ENCODE data around the gene PRR20G. TPM values are rescaled to one million over a fixed set of nuclear protein-coding genes. Genes with fewer than 3 reads are reported as not detected.

The PRR20G gene
- polyA plus RNA-seq, 1 experiment: not detected

DNA sequence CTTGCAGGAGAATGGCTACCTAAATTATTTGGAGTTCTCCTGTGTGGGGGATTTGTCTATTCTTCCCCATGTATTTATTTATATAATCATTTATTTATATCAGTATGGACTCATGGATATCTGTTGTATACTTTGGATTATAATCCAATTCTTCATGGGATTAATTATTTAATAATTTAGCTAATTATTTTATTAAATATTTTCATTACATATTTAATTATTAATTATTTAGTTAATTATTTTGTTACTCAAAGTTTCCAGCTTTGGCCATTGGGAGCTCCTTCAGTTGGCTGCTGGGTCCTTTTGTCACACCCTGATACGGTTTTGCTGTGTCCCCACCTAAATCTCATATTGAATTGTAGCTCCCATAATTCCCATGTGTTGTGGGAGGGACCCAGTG lies 3.3 kb upstream of the PRR20G start:
- CTCF ChIA-PET: interaction anchor here (0.6 kb wide), 1 partner anchor 29 kb away, joined by 3 read pairs; no protein-coding TSS in a partner anchor
- H3K4me3 ChIP-seq (ENCODE audit: low read depth, low read length): no peak overlapping the region
- H3K27me3 ChIP-seq (ENCODE audit: control insufficient read depth, insufficient read depth, low read length): peaks cover 7% of the 10 kb centered on the region
- TF ChIP-seq, protein P1, sequence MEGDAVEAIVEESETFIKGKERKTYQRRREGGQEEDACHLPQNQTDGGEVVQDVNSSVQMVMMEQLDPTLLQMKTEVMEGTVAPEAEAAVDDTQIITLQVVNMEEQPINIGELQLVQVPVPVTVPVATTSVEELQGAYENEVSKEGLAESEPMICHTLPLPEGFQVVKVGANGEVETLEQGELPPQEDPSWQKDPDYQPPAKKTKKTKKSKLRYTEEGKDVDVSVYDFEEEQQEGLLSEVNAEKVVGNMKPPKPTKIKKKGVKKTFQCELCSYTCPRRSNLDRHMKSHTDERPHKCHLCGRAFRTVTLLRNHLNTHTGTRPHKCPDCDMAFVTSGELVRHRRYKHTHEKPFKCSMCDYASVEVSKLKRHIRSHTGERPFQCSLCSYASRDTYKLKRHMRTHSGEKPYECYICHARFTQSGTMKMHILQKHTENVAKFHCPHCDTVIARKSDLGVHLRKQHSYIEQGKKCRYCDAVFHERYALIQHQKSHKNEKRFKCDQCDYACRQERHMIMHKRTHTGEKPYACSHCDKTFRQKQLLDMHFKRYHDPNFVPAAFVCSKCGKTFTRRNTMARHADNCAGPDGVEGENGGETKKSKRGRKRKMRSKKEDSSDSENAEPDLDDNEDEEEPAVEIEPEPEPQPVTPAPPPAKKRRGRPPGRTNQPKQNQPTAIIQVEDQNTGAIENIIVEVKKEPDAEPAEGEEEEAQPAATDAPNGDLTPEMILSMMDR (IDR thresholded peaks at IDR 0.05; ENCODE audit: insufficient read depth, low read depth, low read length): no peak
- no peak for DNase-seq (ENCODE audit: low read depth)
- POLR2A ChIA-PET: no interaction called here
- H3K36me3 ChIP-seq (ENCODE audit: control insufficient read depth, insufficient read depth, low read length): no peaks in the 10 kb centered on the region

DNA sequence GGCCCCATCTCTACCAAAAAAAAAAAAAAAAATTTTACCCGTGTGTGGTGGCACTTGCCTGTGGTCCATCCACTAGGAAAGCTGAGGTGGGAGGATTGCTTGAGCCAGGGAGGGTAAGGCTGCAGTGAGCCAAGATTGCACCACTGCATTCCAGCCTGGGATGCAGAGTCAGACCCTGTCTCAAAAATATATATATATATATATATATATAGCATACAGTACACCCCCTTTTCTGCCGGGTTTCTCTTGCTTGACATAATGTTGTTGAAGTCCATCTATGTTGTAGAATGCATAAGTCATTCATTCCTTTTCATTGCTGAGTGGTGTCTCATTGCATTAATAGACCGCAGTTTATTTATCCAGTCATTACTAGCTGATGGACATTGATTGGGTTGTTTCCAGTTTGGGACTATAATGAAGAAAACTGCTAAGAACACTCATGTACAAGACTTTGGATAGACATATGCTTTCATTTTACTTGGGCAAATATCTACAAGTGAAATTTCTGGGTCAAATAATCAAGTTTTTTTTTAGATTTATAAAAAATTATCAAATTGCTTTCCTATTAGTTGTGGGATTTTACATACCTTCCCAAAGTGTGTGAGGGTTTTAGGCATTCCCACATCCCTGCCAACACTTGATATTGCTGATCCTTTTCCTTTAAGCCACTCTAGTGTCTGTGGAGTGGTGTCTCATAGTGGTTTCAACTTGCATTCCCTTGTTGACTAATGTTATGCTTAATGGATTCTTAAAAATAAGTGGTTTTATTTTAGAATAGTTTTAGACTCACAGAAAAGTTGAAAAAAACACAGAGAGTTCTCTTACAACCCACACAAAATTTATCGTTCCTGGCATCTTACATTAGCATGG lies 2.1 kb upstream of the PRR20G start:
- no peak for DNase-seq (ENCODE audit: low read depth)
- POLR2A ChIA-PET: no interaction called here
- Histone ChIP-seq H3K27me3 (ENCODE audit: control insufficient read depth, insufficient read depth, low read length) (peaks cover 5% of the 10 kb centered on the region), H3K36me3 (ENCODE audit: control insufficient read depth, insufficient read depth, low read length) (no peaks in the 10 kb centered on the region), H3K4me3 (ENCODE audit: low read depth, low read length) (no peak overlapping the region)
- CTCF ChIA-PET: no interaction called here
- TF ChIP-seq, protein P1 (IDR thresholded peaks at IDR 0.05; ENCODE audit: insufficient read depth, low read depth, low read length): no peak

DNA sequence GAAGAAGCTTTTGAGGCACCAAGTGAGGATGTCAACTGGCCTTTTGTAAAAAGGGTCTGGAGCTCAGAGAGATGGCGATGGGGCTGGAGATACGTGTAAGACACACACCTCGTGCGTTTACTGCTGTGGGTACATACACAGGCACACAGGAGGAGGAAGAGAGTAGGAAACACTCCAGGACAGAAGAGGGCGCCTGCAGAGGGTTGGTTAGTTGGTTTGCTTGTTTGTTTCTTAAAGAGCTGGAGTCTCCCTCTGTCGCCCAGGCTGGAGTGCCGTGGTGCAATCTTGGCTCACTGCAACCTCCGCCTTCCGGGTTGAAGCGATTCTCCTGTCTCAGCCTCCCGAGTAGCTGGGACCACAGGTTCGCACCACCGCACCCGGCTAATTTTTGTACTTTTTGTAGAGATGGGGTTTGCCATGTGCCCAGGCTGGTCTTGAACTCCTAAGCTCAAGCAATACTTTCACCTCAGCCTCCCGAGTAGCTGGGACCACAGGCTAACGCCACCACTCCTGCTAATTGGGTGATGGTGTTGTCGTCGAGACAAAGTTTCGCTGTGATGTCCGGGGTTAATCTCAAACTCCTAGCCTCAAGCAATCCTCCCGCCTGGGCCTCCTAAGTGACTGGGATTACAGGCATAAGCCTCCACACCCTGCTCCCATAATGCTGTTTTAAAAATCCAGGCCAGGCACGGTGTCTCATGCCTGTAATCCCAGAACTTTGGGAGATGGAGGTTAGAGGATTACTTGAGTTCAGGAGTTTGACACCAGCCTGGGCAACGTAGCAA lies 1.3 kb upstream of the PRR20G start:
- Histone ChIP-seq H3K36me3 (ENCODE audit: control insufficient read depth, insufficient read depth, low read length) (no peaks in the 10 kb centered on the region), H3K4me3 (ENCODE audit: low read depth, low read length) (no peak overlapping the region), H3K27me3 (ENCODE audit: control insufficient read depth, insufficient read depth, low read length) (peaks cover 2% of the 10 kb centered on the region)
- no peak for DNase-seq (ENCODE audit: low read depth)
- CTCF ChIA-PET: interaction anchor here (1.4 kb wide), 1 partner anchor 11 kb away, joined by 4 read pairs; no protein-coding TSS in a partner anchor
- POLR2A ChIA-PET: no interaction called here
- TF ChIP-seq, protein P1 (IDR thresholded peaks at IDR 0.05; ENCODE audit: insufficient read depth, low read depth, low read length): no peak

DNA sequence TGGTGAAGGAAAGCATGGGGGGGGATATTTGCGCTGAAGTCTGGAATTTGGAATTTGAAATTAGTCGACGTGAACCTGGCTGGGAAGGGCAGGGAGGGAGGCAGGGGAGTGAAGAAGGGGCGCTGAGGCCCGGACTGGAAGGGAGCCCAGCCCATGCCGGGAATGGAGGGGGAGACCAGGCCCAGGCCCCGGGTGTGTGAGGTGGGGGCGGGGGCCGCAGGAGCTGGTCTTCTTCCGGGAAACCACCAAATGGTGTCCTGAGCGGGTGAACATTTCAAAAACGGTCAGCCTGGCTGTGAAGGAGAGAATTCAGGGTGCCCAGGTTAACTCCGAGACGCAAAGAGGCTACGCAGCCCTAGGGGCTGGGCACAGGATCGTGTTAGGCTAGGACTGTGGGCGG lies 497 bp upstream of the PRR20G start:
- Histone ChIP-seq H3K27me3 (ENCODE audit: control insufficient read depth, insufficient read depth, low read length) (no peaks in the 10 kb centered on the region), H3K36me3 (ENCODE audit: control insufficient read depth, insufficient read depth, low read length) (no peaks in the 10 kb centered on the region), H3K4me3 (ENCODE audit: low read depth, low read length) (no peak overlapping the region)
- TF ChIP-seq, protein P1 (IDR thresholded peaks at IDR 0.05; ENCODE audit: insufficient read depth, low read depth, low read length): no peak
- POLR2A ChIA-PET: no interaction called here
- no peak for DNase-seq (ENCODE audit: low read depth)
- CTCF ChIA-PET: interaction anchor here (1.4 kb wide), 1 partner anchor 10 kb away, joined by 4 read pairs; no protein-coding TSS in a partner anchor

DNA sequence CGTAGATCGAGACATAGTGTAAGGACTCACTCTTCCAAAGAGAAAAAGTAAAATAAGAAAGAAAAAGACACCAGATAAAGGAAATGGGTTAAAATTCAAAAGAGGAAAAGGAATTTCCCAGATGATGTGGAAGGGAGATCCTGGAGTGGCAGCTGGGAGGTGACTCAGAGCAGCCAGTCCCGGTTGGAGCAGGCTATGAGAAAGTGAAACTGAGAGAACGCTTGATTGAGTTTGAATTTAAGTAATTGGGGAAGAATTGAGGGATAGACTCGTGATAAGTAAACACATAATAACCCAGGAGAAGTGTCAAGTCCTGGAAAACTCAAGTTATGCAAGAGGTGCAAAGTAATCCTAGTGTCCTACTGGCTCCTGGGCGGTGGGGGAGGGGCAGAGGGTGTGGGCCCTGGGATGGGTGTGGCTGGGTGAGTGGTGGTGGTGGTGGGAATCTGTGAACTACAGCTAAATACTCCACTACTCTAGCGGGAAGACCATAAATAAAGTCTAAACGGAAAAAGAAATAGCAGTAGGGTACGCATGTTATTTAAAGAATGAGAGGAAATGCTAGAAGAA lies 1.2 kb downstream of the PRR20G start:
- Histone ChIP-seq H3K36me3 (ENCODE audit: control insufficient read depth, insufficient read depth, low read length) (no peaks in the 10 kb centered on the region), H3K4me3 (ENCODE audit: low read depth, low read length) (no peak overlapping the region), H3K27me3 (ENCODE audit: control insufficient read depth, insufficient read depth, low read length) (no peaks in the 10 kb centered on the region)
- TF ChIP-seq, protein P1 (IDR thresholded peaks at IDR 0.05; ENCODE audit: insufficient read depth, low read depth, low read length): no peak
- CTCF ChIA-PET: no interaction called here
- DNase-seq (ENCODE audit: low read depth): no peak
- POLR2A ChIA-PET: no interaction called here
